ENCODE data around the gene PRKACG. TPM values are rescaled to one million over a fixed set of nuclear protein-coding genes. Genes with fewer than 3 reads are reported as not detected.

Gene PRKACG
- total RNA-seq = not detected

GRCh38 chr9:69014013-69014412 lies at the start of gene PRKACG:
TSS of gene PRKACG (minus strand) at chr9:69014113. CDS start at chr9:69014092, 21 bp downstream.
- Histone ChIP-seq H3K27ac (no peak within 1 kb of the TSS), H3K27me3 (no peaks in the 10 kb centered on the region), H3K9me3 (no peaks in the 10 kb centered on the region), H3K4me1 (peaks cover 0 to 4% (median 0%) of the 10 kb centered on the region in 4 donors), H3K4me3 (no peak within 1 kb of the TSS), H3K36me3 (no peaks in the 10 kb centered on the region)
- TF ChIP-seq, protein P1, sequence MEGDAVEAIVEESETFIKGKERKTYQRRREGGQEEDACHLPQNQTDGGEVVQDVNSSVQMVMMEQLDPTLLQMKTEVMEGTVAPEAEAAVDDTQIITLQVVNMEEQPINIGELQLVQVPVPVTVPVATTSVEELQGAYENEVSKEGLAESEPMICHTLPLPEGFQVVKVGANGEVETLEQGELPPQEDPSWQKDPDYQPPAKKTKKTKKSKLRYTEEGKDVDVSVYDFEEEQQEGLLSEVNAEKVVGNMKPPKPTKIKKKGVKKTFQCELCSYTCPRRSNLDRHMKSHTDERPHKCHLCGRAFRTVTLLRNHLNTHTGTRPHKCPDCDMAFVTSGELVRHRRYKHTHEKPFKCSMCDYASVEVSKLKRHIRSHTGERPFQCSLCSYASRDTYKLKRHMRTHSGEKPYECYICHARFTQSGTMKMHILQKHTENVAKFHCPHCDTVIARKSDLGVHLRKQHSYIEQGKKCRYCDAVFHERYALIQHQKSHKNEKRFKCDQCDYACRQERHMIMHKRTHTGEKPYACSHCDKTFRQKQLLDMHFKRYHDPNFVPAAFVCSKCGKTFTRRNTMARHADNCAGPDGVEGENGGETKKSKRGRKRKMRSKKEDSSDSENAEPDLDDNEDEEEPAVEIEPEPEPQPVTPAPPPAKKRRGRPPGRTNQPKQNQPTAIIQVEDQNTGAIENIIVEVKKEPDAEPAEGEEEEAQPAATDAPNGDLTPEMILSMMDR (IDR thresholded peaks at IDR 0.05) = no peak
- TF ChIP-seq POLR2A (IDR thresholded peaks at IDR 0.05) (no peak), EP300 (IDR thresholded peaks at IDR 0.05) (no peak)
- no peak for DNase-seq (ENCODE audit: low spot score in 2 of 2)
- 96 to 97% methylated on average over 29 of the region's 29 CpGs for WGBS, 2 donors

GRCh38 chr9:69062195-69062594 lies 48.3 kb upstream of the PRKACG start:
- H3K27me3 ChIP-seq = no peaks in the 10 kb centered on the region
- DNase-seq (ENCODE audit: low spot score in 2 of 2) = no peak
- no peak overlapping the region for H3K4me3 ChIP-seq
- H3K27ac ChIP-seq = no peak overlapping the region
- H3K36me3 ChIP-seq = peaks cover 0 to 35% (median 0%) of the 10 kb centered on the region in 3 donors
- 94 to 97% methylated on average over 5 of the region's 5 CpGs for WGBS, 2 donors
- no peak for TF ChIP-seq POLR2A (IDR thresholded peaks at IDR 0.05)
- TF ChIP-seq, protein P1 (IDR thresholded peaks at IDR 0.05) = no peak
- TF ChIP-seq EP300 (IDR thresholded peaks at IDR 0.05) = no peak
- H3K4me1 ChIP-seq = no peaks in the 10 kb centered on the region
- H3K9me3 ChIP-seq = no peaks in the 10 kb centered on the region

- Histone ChIP-seq H3K4me3 (no peak overlapping the region), H3K4me1 (no peaks in the 10 kb centered on the region), H3K9me3 (no peaks in the 10 kb centered on the region), H3K27me3 (no peaks in the 10 kb centered on the region), H3K36me3 (peaks cover 0 to 30% (median 0%) of the 10 kb centered on the region in 3 donors), H3K27ac (no peak overlapping the region)
- 14 to 30% methylated on average over 1 of the region's 1 CpG for WGBS, 2 donors
- no peak for DNase-seq (ENCODE audit: low spot score in 2 of 2)
- TF ChIP-seq, protein P1 (IDR thresholded peaks at IDR 0.05) = no peak
- no peak for TF ChIP-seq EP300 (IDR thresholded peaks at IDR 0.05)
- no peak for TF ChIP-seq POLR2A (IDR thresholded peaks at IDR 0.05)
Measured at GRCh38 chr9:69060766-69061165, 46.9 kb upstream of the PRKACG start.

DNA sequence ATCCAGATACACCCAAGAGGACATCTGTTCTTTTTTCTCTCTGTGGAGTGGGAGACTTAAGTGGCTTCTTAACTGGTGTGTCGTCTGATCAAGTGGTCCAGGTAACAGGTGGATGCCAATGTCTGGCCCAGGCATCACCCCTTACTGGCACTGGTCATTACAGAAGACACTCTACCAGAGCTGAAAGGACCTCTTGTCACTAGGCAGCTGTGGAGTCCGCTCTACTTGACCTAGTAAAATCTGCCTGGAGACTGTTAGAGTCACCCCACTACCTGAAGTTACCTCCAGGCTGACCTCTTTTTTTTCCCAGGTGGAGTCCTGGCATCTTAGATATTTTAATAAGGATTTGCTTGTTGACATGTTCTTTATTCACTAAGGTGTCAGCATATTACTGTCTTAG lies 44.2 kb upstream of the PRKACG start:
- TF ChIP-seq EP300 (IDR thresholded peaks at IDR 0.05) = no peak
- no peak for TF ChIP-seq POLR2A (IDR thresholded peaks at IDR 0.05)
- TF ChIP-seq, protein P1 (IDR thresholded peaks at IDR 0.05) = no peak
- WGBS, 2 donors = 92 to 100% methylated on average over 2 of the region's 2 CpGs
- no peak overlapping the region for H3K4me3 ChIP-seq

DNA sequence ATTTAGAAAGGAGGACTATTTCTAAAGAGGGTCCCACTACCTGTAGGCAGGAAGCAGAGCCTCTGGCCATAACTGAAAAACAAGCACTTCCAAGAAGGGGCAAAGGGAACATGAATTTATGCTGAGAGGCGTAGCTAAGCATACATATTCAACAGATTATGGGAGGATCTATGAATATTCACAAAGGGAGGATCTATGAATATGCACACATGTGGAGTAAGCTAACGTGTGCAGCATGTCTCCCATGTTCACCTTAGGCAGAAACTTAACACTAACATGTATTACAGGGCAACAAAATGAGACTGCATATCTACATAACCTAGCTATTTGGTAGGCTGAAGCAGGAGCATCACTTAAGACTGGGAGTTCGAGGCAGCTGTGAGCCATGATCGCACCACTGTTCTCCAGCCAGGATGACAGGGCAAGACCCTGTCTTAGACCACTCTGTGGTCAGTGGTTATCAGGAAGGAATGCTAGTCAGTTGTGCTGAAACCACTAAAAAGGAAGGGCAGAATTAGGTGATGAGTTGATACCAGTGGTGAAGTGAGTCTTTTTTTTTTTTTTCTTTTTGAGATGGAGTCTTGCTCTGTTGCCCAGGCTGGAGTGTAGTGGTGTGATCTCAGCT lies 42.4 kb upstream of the PRKACG start:
- no peak overlapping the region for H3K27ac ChIP-seq
- H3K27me3 ChIP-seq = no peaks in the 10 kb centered on the region
- no peak for DNase-seq (ENCODE audit: low spot score in 2 of 2)
- no peak for TF ChIP-seq POLR2A (IDR thresholded peaks at IDR 0.05)
- no peak for TF ChIP-seq EP300 (IDR thresholded peaks at IDR 0.05)
- TF ChIP-seq, protein P1 (IDR thresholded peaks at IDR 0.05) = no peak
- H3K36me3 ChIP-seq = peaks cover 0 to 17% (median 0%) of the 10 kb centered on the region in 3 donors
- 93% methylated on average over 4 of the region's 4 CpGs for whole genome bisulfite sequencing, 2 donors
- no peak overlapping the region for H3K4me3 ChIP-seq
- peaks cover 0 to 9% (median 0%) of the 10 kb centered on the region in 4 donors for H3K4me1 ChIP-seq
- no peaks in the 10 kb centered on the region for H3K9me3 ChIP-seq

More for the DNA sequence above, 44.2 kb upstream of the PRKACG start:
- Histone ChIP-seq H3K4me1 (peaks cover 0 to 9% (median 0%) of the 10 kb centered on the region in 4 donors), H3K27me3 (no peaks in the 10 kb centered on the region), H3K36me3 (peaks cover 0 to 19% (median 0%) of the 10 kb centered on the region in 3 donors), H3K27ac (no peak overlapping the region), H3K9me3 (no peaks in the 10 kb centered on the region)
- DNase-seq (ENCODE audit: low spot score in 2 of 2) = no peak

Data from tibial nerve (tissue), 4 donors.